ENCODE measurements around the gene RPA1. TPM values are rescaled to one million over a fixed set of nuclear protein-coding genes. Genes with fewer than 3 reads are reported as not detected.

The RPA1 gene
- total and polyA plus RNA-seq, 2 of the 8 experiments (the other 6 are each of a cell fraction or from before 2014, with no cell fraction given) = 79.1 to 194 TPM

DNA sequence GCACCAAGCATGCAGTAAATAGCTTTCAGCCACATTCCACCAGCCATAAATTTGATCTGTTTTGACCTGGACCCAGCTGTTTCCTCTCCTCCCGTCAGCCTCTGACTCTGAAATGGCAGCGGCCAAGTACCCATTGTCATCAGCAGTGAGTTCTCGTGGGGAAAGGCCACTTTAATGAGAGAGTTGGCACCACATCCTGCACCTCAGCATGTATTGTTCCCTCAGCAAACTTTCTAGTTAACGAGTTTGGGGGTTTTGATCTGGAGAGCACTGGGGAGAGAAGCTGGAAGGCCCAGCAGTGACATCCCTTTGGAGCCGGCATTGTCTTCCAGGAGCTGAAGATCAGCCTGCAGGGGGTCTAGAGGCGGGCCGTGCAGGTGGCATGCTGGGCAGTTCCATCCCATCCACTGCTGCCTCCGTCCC lies 84.9 kb downstream of the RPA1 start:
- FAIRE-seq = no peak
- Histone ChIP-seq H3K9ac (replicated peaks in 1 of 4; ENCODE audit: extremely low read depth in 1 of 4, low read depth in 3 of 4, low read length in 3 of 4) (no peak overlapping the region), H3K4me2 (ENCODE audit: insufficient read depth in 1 of 2, low read depth in 2 of 2, low read length in 2 of 2) (peak overlapping the region in 1 of 2 experiments; percentile 40; a peak in 2 of 4 replicates), H2AK5ac (ENCODE audit: low read depth, low read length) (no peak overlapping the region), H3K4me1 (replicated peaks in 1 of 4; ENCODE audit: control insufficient read depth in 3 of 4, insufficient read depth in 4 of 4, low read length in 3 of 4) (peaks cover 0 to 2% (median under 1%) of the 10 kb centered on the region in 4 experiments; a peak in 2 of 7 replicates), H3K23ac (ENCODE audit: insufficient read length) (no peak overlapping the region), H3K27me3 (replicated peaks in 1 of 4; ENCODE audit: control insufficient read depth in 3 of 4, extremely low read depth in 1 of 4, insufficient read depth in 3 of 4, low read length in 3 of 4) (peaks cover 8 to 30% (median 22%) of the 10 kb centered on the region in 4 experiments), H3K27ac (ENCODE audit: low read depth, low read length) (no peak overlapping the region), H3K79me1 (ENCODE audit: low read depth, low read length) (no peaks in the 10 kb centered on the region), H3K4ac (replicated peaks; ENCODE audit: insufficient read length, low read depth, low read length) (no peak overlapping the region), H2BK15ac (ENCODE audit: low read length) (no peak overlapping the region), H3K79me2 (ENCODE audit: control insufficient read depth in 1 of 2, insufficient read depth in 2 of 2, low read length in 2 of 2) (no peaks in the 10 kb centered on the region), H3K23me2 (ENCODE audit: low read depth, low read length) (no peaks in the 10 kb centered on the region; the same call in 1 of the 2 replicates), H2BK5ac (ENCODE audit: low read depth, low read length) (no peak overlapping the region), H2AFZ (ENCODE audit: low read length) (no peak overlapping the region), H3K9me3 (ENCODE audit: insufficient read depth in 2 of 2, low read depth in 1 of 2, low read length in 1 of 2) (no peaks in the 10 kb centered on the region), H3K56ac (replicated peaks; ENCODE audit: insufficient read length, low read depth, low read length) (no peak overlapping the region), H2BK20ac (ENCODE audit: low read length) (no peak overlapping the region), H2BK12ac (ENCODE audit: low read depth, low read length) (no peak overlapping the region), H4K5ac (ENCODE audit: insufficient read length, low read depth, low read length) (no peak overlapping the region), H4K91ac (replicated peaks; ENCODE audit: insufficient read length, low read length) (no peak overlapping the region), H3K18ac (ENCODE audit: extremely low read depth, low read length) (no peak overlapping the region), H4K20me1 (replicated peaks in 1 of 2; ENCODE audit: control insufficient read depth in 1 of 2, insufficient read depth in 2 of 2, low read length in 2 of 2) (peaks cover 0 to 6% of the 10 kb centered on the region in 2 experiments), H3K14ac (ENCODE audit: insufficient read length) (no peak overlapping the region), H3K4me3 (ENCODE audit: extremely low read depth in 1 of 4, insufficient read depth in 2 of 4, low read depth in 3 of 4, low read length in 4 of 4) (no peak overlapping the region), H3K36me3 (ENCODE audit: control insufficient read depth in 2 of 4, insufficient read depth in 4 of 4, low read length in 3 of 4) (no peaks in the 10 kb centered on the region), H4K8ac (ENCODE audit: extremely low read depth, insufficient read depth, low read length) (no peak overlapping the region), H2BK120ac (replicated peaks; ENCODE audit: low read depth, low read length) (no peak overlapping the region)
- POLR2A ChIA-PET (ENCODE audit: partially characterized antibody) = no interaction called here
- CTCF ChIA-PET (ENCODE audit: partially characterized antibody) = interaction anchor here (0.8 to 1.6 kb wide), 2 partner anchors 13 to 17 kb away, joined by 4 to 8 read pairs; no protein-coding TSS in a partner anchor
- 47% methylated on average over 8 of the region's 8 CpGs; no CpG with 5 or more reads in 1 of the 2 experiments for WGBS, 2 experiments (ENCODE audit: extremely low coverage in 1 of 2, insufficient coverage in 1 of 2, insufficient read length in 1 of 2, insufficient replicate concordance in 2 of 2, low coverage in 1 of 2, low lambda C conversion rate in 2 of 2, missing lambda C conversion rate in 1 of 2)
- no peak for DNase-seq (ENCODE audit: low read depth in 1 of 2, low spot score in 2 of 2)
- TF ChIP-seq TCF12 (IDR thresholded peaks at IDR 0.05; ENCODE audit: low read depth, low read length) = no peak

All from H1 (cell line).